Natural killer cell (primary cell): ENCODE measurements around the gene FLRT1. TPM values are rescaled to one million over a fixed set of nuclear protein-coding genes. Genes with fewer than 3 reads are reported as not detected.

Source experiments
- ATAC-seq, 3 donors: fragments of 150-1000 bp in 2 of 3; fragments of 200-7000 bp in 1 of 3; cut with Tn5 transposase; 1 replicate in 1 of 3; 2 replicates in 2 of 3; pipeline ENCODE4 v1.10.0; 2021; ENCODE audit warnings: mild to moderate bottlenecking in 2 of 3, moderate library complexity in 2 of 3
- DNase-seq, 2 donors: peaks; one replicate each; pipeline versions ENCODE4 v3.0.0 to v3.0.0-alpha.2; 2013 to 2021; ENCODE audit warnings: mixed read lengths in 1 of 2
- H3K27ac ChIP-seq: one replicate; pipeline ENCODE4 v1.5.1; 2013; ENCODE audit warnings: mild to moderate bottlenecking, low read length
- H3K27me3 ChIP-seq: one replicate; pipeline ENCODE4 v1.6.1; 2013; ENCODE audit warnings: low read length; ENCODE audit not compliant: control insufficient read depth, insufficient read depth
- H3K36me3 ChIP-seq: one replicate; pipeline ENCODE4 v1.6.1; 2013; ENCODE audit warnings: low read length; ENCODE audit not compliant: control insufficient read depth, insufficient read depth
- H3K4me1 ChIP-seq: one replicate; pipeline ENCODE4 v1.6.1; 2013; ENCODE audit warnings: low read length; ENCODE audit not compliant: control insufficient read depth, insufficient read depth
- H3K4me3 ChIP-seq: one replicate; pipeline ENCODE4 v1.5.1; 2013; ENCODE audit warnings: low read length
- H3K9me3 ChIP-seq: one replicate; pipeline ENCODE4 v1.6.1; 2013; ENCODE audit warnings: low read length; ENCODE audit not compliant: control insufficient read depth, insufficient read depth
- H3K27ac Mint-ChIP-seq, 2 donors: one replicate each; pipeline ENCODE4 v1.8.0; 2022; ENCODE audit warnings: mild to moderate bottlenecking in 2 of 2, mixed read lengths in 2 of 2, moderate library complexity in 1 of 2
- H3K27me3 Mint-ChIP-seq, 2 donors: one replicate each; pipeline ENCODE4 v1.8.0; 2022; ENCODE audit warnings: low read depth in 2 of 2, mixed read lengths in 2 of 2
- H3K36me3 Mint-ChIP-seq: one replicate; pipeline ENCODE4 v1.8.0; 2022; ENCODE audit warnings: mixed read lengths
- H3K4me1 Mint-ChIP-seq, 2 donors: one replicate each; pipeline ENCODE4 v1.8.0; 2022; ENCODE audit warnings: mixed read lengths in 2 of 2
- H3K4me3 Mint-ChIP-seq: one replicate; pipeline ENCODE4 v1.8.0; 2022; ENCODE audit warnings: mild to moderate bottlenecking, moderate library complexity, mixed read lengths
- H3K9me3 Mint-ChIP-seq, 2 donors: one replicate each; pipeline ENCODE4 v1.8.0; 2022; ENCODE audit warnings: mixed read lengths in 2 of 2
- WGBS: methylation state at CpG from one replicate; pipeline ENCODE4 v1.1.7; 2013; ENCODE audit warnings: missing lambda C conversion rate; ENCODE audit not compliant: insufficient coverage; 5-methylcytosine and 5-hydroxymethylcytosine counted together
- intact Hi-C: fragments of 100-400 bp; cut with micrococcal nuclease; formaldehyde crosslinking; loops from one replicate; pipeline ENCODE4 v1.14.2; 2022
- total RNA-seq, 4 donors: library from RNA; stranded (reverse); fragments of 120-200 nt in 1 of 4; gene quantifications; one replicate each; pipeline versions ENCODE4 v1.2.3 to v1.2.4, GENCODE V29; 2013 to 2022
- TF ChIP-seq, protein P1 (sequence below): fragments of 200-600 bp; IDR thresholded peaks from one replicate; pipeline ENCODE4 v1.8.0; 2022; ENCODE audit warnings: antibody characterized with exemption

Gene FLRT1
- total RNA-seq, 3 donors from 2014 or later (not counting 1 experiment from before 2014, with no cell fraction given) = not detected

GRCh38 chr11:64007629-64008282 lies 28.0 kb upstream of the FLRT1 start:
- Mint-ChIP-seq H3K36me3 (no peaks in the 10 kb centered on the region), H3K27me3 (peaks cover 22 to 35% of the 10 kb centered on the region in 2 donors), H3K27ac (peak overlapping the region in 1 of 2 donors; percentile 14), H3K9me3 (peaks cover 0 to 5% of the 10 kb centered on the region in 2 donors), H3K4me1 (peaks cover 13 to 37% of the 10 kb centered on the region in 2 donors), H3K4me3 (peak overlapping the region; percentile 63)
- H3K36me3 ChIP-seq = no peaks in the 10 kb centered on the region
- H3K4me3 ChIP-seq = no peak overlapping the region
- DNase-seq = peak in 1 of 2 donors; percentile 28
- H3K27me3 ChIP-seq = peaks cover 9% of the 10 kb centered on the region
- peaks cover 3% of the 10 kb centered on the region for H3K9me3 ChIP-seq
- peaks cover 14% of the 10 kb centered on the region for H3K4me1 ChIP-seq
- peak; percentile 60 to 78 (median 67) for ATAC-seq
- intact Hi-C loops = no loop called here
- no peak overlapping the region for H3K27ac ChIP-seq
- TF ChIP-seq, protein P1, sequence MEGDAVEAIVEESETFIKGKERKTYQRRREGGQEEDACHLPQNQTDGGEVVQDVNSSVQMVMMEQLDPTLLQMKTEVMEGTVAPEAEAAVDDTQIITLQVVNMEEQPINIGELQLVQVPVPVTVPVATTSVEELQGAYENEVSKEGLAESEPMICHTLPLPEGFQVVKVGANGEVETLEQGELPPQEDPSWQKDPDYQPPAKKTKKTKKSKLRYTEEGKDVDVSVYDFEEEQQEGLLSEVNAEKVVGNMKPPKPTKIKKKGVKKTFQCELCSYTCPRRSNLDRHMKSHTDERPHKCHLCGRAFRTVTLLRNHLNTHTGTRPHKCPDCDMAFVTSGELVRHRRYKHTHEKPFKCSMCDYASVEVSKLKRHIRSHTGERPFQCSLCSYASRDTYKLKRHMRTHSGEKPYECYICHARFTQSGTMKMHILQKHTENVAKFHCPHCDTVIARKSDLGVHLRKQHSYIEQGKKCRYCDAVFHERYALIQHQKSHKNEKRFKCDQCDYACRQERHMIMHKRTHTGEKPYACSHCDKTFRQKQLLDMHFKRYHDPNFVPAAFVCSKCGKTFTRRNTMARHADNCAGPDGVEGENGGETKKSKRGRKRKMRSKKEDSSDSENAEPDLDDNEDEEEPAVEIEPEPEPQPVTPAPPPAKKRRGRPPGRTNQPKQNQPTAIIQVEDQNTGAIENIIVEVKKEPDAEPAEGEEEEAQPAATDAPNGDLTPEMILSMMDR = no peak
- WGBS = 13% methylated on average over 40 of the region's 40 CpGs

DNA sequence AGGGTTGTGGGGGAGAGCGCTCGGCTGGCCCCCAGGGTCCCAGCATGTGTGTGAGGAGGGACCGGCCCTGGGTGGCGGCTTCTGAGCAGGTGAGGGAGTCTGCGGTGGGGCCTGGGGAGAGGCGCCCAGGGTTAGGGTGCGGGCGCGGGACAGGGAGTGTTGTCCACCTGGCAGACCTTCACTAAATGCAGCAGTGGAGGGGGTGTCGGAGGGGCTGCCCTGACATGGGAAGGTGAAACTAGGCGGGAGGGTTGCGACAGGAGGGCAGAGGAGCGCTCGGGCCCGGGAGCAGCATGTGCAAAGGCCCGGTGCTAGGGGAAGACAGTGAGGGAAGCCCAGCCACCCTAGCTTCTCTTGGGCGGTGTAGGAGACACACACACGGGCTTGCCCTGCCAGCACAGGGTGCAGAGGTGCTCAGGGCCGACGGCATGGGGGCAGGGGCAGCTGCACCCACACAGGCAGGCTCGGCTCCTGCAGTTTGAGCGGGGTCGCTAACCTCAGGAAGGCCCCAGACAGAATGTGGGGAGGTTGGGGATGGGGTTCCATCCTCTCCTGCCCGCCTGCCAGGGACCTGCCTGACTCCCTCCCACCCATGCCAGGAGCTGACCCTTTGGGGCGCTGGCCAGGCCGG lies 27.3 kb upstream of the FLRT1 start:
- Histone ChIP-seq H3K4me1 (peaks cover 14% of the 10 kb centered on the region), H3K36me3 (no peaks in the 10 kb centered on the region), H3K9me3 (peaks cover 3% of the 10 kb centered on the region), H3K4me3 (no peak overlapping the region), H3K27me3 (peaks cover 9% of the 10 kb centered on the region), H3K27ac (no peak overlapping the region)
- TF ChIP-seq, protein P1 = no peak
- intact Hi-C loops = no loop called here
- H3K36me3 Mint-ChIP-seq = no peaks in the 10 kb centered on the region
- peaks cover 13 to 37% of the 10 kb centered on the region in 2 donors for H3K4me1 Mint-ChIP-seq
- WGBS = 92% methylated on average over 26 of the region's 26 CpGs
- no peak for DNase-seq
- no peak overlapping the region for H3K27ac Mint-ChIP-seq
- H3K27me3 Mint-ChIP-seq = peaks cover 22 to 33% of the 10 kb centered on the region in 2 donors
- peaks cover 0 to 5% of the 10 kb centered on the region in 2 donors for H3K9me3 Mint-ChIP-seq
- peak overlapping the region; percentile 63 for H3K4me3 Mint-ChIP-seq
- ATAC-seq = no peak

GRCh38 chr11:64008914-64009633 lies 26.7 kb upstream of the FLRT1 start:
- Mint-ChIP-seq H3K9me3 (peaks cover 0 to 5% of the 10 kb centered on the region in 2 donors), H3K4me1 (peaks cover 13 to 37% of the 10 kb centered on the region in 2 donors), H3K36me3 (no peaks in the 10 kb centered on the region), H3K27me3 (peaks cover 17 to 26% of the 10 kb centered on the region in 2 donors), H3K4me3 (no peak overlapping the region), H3K27ac (no peak overlapping the region)
- TF ChIP-seq, protein P1 = no peak
- H3K4me1 ChIP-seq = peaks cover 14% of the 10 kb centered on the region
- ATAC-seq = no peak
- no peak for DNase-seq
- H3K27ac ChIP-seq = no peak overlapping the region
- H3K36me3 ChIP-seq = no peaks in the 10 kb centered on the region
- intact Hi-C loops = no loop called here
- no peak overlapping the region for H3K4me3 ChIP-seq
- WGBS = 96% methylated on average over 15 of the region's 18 CpGs
- peaks cover 3% of the 10 kb centered on the region for H3K9me3 ChIP-seq
- H3K27me3 ChIP-seq = peaks cover 9% of the 10 kb centered on the region
